Psoas muscle (tissue), 8 donors: ENCODE measurements around the gene SAPCD2. TPM values are rescaled to one million over a fixed set of nuclear protein-coding genes. Genes with fewer than 3 reads are reported as not detected.
A peak's percentile ranks its signal among the peaks of the same experiment; 100 is the strongest.

ENCODE experiments used
- ATAC-seq, 4 donors: fragments of 200-7000 bp; cut with Tn5 transposase; one replicate each; pipeline ENCODE4 v1.9.1; 2020; ENCODE audit warnings: moderate library complexity in 3 of 4, mild to moderate bottlenecking in 2 of 4
- DNase-seq, 2 donors: peaks; one replicate each; pipeline ENCODE4 v3.0.0-alpha.2; 2020
- H3K27ac ChIP-seq: fragments of 200-600 bp; one replicate; pipeline ENCODE4 v1.8.0; 2022
- H3K27me3 ChIP-seq, 3 donors: fragments of 200-600 bp in 1 of 3; one replicate each; pipeline versions ENCODE4 v1.6.1 to v1.8.0; 2013 to 2022; ENCODE audit warnings: low read length in 2 of 3, mild to moderate bottlenecking in 2 of 3, moderate library complexity in 1 of 3; ENCODE audit not compliant: insufficient read depth in 3 of 3
- H3K36me3 ChIP-seq, 2 donors: fragments of 200-600 bp in 1 of 2; one replicate each; pipeline versions ENCODE4 v1.6.1 to v1.8.0; 2013 to 2022; ENCODE audit warnings: low read depth in 1 of 2, mild to moderate bottlenecking in 1 of 2, moderate library complexity in 1 of 2; ENCODE audit not compliant: insufficient read depth in 1 of 2
- H3K4me1 ChIP-seq: fragments of 200-600 bp; one replicate; pipeline ENCODE4 v1.8.0; 2022
- H3K4me3 ChIP-seq: fragments of 200-600 bp; one replicate; pipeline ENCODE4 v1.8.0; 2022; ENCODE audit warnings: mild to moderate bottlenecking
- H3K9me3 ChIP-seq: fragments of 200-600 bp; one replicate; pipeline ENCODE4 v1.8.0; 2022
- WGBS, 3 donors: extraction: QIAGEN DNeasy Blood & Tissue Kit; methylation state at CpG; one replicate each; pipeline versions ENCODE4 v1.1.6 to v1.1.7; 2013; 5-methylcytosine and 5-hydroxymethylcytosine counted together
- intact Hi-C, 2 donors: fragments of 100-400 bp; cut with DNase I; formaldehyde crosslinking; loops; one replicate each; pipeline versions ENCODE4 v1.11.0 to v1.14.2; 2022
- polyA plus RNA-seq, 3 donors: library from polyadenylated mRNA; stranded (reverse); fragments of 200-250 nt; gene quantifications; one replicate each; pipeline ENCODE4 v1.2.3, GENCODE V29; 2013
- total RNA-seq, 4 donors: library from RNA; stranded (reverse); fragmentation: NEBNext Ultra II Directional in 2 of 4; extraction: Animal tissue kit (Norgen Biotek cat#: 25700) in 2 of 4; gene quantifications; one replicate each; pipeline versions ENCODE4 v1.2.1 to v1.2.4, GENCODE V29; 2021 to 2023
- TF ChIP-seq, protein P1 (sequence below): fragments of 200-600 bp; IDR thresholded peaks from one replicate; pipeline ENCODE4 v1.8.0; 2022; ENCODE audit warnings: antibody characterized with exemption
- donor health status: healthy with polysubstance abuse.
- donor health status: DM: no; HTN: no; CAD: no; lungs with moderate emphysema.
- donor health status: Bipolar disorder and iron deficiency.
- donor health status: healthy.
- donor health status: DM: yes; HTN: yes; CAD: no.
- donor health status: DM: no; HTN: no; CAD: no.
- donor health status: DM: no; HTN: no; CAD: no.
- donor health status: DM: yes; HTN: yes; CAD: no.

SAPCD2 gene
- total and polyA plus RNA-seq, 7 donors = 0.10 to 0.22 (median 0.15) TPM; not detected in 1

DNA sequence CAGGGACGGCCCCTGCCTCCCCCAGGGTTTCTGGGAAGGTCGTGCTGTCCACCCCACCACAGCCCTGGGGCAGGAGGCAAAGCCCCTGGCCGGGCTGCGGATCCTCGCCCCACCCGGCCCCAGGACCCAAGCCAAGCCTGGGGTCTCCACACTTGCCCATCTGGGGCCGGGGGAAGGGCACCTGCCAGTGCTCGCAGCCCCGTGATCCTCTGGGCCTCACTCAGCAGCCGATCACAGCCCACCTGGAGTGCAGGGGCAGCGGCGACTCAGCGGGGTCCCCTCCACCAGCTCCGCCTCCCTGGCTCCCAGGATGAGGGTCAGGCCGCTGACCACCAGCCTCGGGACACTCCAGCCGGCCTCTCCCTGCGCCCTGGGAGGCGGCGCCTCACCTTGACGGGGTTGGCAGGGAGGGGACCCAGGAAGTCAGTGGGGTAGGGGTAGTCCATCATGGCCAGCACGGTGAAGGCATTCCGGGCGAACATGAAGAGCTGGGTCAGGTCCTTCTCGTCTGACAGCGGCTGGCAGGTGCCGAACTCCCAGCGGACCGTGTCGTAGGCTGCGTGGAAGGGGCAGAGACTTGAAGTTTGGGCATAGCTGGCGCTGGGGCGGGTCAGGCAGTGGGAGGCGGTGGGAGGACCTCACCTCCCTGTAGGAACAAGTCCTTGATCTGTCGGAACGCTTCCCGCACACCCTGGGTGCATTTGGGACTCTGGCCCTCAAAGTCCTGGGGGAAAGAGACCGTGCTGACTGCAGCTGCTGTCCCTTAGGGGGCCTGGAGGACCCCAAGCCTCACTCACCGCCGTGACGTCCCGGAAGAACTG is 42.4 kb upstream of the SAPCD2 start:
- 92 to 95% (median 93%) methylated on average over 40 to 42 of the region's 42 CpGs for WGBS, 3 donors
- no peak for ATAC-seq

GRCh38 chr9:137111788-137112563 is 41.6 kb upstream of the SAPCD2 start:
- no peaks in the 10 kb centered on the region for H3K27me3 ChIP-seq
- ATAC-seq (no peak), DNase-seq (peak in 1 of 2 donors; percentile 55)
- WGBS, 3 donors = 87 to 92% (median 89%) methylated on average over 25 to 35 of the region's 35 CpGs
- peaks cover 5% of the 10 kb centered on the region for H3K4me1 ChIP-seq
- no peak overlapping the region for H3K4me3 ChIP-seq
- H3K36me3 ChIP-seq = peaks cover 0 to 58% of the 10 kb centered on the region in 2 donors
- TF ChIP-seq, protein P1, sequence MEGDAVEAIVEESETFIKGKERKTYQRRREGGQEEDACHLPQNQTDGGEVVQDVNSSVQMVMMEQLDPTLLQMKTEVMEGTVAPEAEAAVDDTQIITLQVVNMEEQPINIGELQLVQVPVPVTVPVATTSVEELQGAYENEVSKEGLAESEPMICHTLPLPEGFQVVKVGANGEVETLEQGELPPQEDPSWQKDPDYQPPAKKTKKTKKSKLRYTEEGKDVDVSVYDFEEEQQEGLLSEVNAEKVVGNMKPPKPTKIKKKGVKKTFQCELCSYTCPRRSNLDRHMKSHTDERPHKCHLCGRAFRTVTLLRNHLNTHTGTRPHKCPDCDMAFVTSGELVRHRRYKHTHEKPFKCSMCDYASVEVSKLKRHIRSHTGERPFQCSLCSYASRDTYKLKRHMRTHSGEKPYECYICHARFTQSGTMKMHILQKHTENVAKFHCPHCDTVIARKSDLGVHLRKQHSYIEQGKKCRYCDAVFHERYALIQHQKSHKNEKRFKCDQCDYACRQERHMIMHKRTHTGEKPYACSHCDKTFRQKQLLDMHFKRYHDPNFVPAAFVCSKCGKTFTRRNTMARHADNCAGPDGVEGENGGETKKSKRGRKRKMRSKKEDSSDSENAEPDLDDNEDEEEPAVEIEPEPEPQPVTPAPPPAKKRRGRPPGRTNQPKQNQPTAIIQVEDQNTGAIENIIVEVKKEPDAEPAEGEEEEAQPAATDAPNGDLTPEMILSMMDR = no peak
- intact Hi-C loops = no loop called here
- no peak overlapping the region for H3K27ac ChIP-seq
- no peaks in the 10 kb centered on the region for H3K9me3 ChIP-seq

More for the DNA sequence above, 42.4 kb upstream of the SAPCD2 start:
- Histone ChIP-seq H3K4me1 (peaks cover 5% of the 10 kb centered on the region), H3K36me3 (peaks cover 0 to 50% of the 10 kb centered on the region in 2 donors), H3K4me3 (no peak overlapping the region), H3K27ac (no peak overlapping the region), H3K9me3 (no peaks in the 10 kb centered on the region), H3K27me3 (no peaks in the 10 kb centered on the region)
- intact Hi-C loops = no loop called here
- TF ChIP-seq, protein P1 = no peak
- DNase-seq = peak in 1 of 2 donors; percentile 55

- Histone ChIP-seq H3K27me3 (no peaks in the 10 kb centered on the region), H3K4me3 (no peak overlapping the region), H3K9me3 (no peaks in the 10 kb centered on the region), H3K4me1 (peaks cover 5% of the 10 kb centered on the region), H3K27ac (no peak overlapping the region), H3K36me3 (peaks cover 0 to 66% of the 10 kb centered on the region in 2 donors)
- TF ChIP-seq, protein P1 = no peak
- WGBS, 3 donors = 85 to 88% (median 85%) methylated on average over 26 to 28 of the region's 28 CpGs
- DNase-seq (no peak), ATAC-seq (no peak)
- intact Hi-C loops = no loop called here
These were observed 40.8 kb upstream of the SAPCD2 start for GRCh38 chr9:137110911-137111787.

DNA sequence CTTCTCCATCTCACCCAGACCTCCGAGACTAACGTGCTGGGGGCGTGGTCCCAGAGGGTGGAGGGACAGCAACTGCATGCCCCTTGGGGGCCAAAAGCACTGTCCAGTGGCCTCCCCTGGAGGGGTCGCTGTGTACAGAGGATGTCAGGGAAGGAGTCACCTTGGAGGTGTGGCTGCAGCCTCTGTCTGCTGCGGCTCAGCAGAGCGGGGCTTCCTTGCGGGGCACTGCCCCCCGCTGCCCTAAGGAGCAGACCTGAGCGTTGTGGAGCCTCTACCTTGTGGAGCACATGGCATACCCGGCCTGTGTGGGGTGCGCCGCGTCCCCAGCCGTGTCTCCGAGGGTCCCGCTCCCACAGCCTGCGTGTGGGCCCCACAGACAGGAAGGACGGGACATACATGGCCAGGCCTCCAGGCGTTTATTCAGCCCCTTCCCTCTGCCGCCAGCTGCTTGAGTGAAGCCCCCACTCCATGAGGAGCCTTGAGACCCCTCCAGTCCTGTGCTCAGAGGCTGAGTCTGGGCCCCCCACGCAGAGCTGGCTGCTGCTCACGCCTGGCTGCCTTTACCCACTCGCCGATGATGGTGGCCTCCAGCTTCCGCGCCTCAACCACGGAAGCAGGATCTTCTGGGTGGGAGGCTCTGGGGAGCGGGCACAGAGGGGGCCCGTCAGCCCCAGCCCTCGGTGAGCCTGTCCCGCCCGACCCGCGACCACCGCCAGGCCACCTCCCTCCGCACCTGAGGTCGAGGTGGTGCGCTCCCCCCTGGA is 40.0 kb upstream of the SAPCD2 start:
- peaks cover 5% of the 10 kb centered on the region for H3K4me1 ChIP-seq
- H3K27ac ChIP-seq = no peak overlapping the region
- peak in 1 of 2 donors; percentile 49 for DNase-seq
- no peaks in the 10 kb centered on the region for H3K9me3 ChIP-seq
- peaks cover 0 to 75% of the 10 kb centered on the region in 2 donors for H3K36me3 ChIP-seq
- 85 to 92% (median 88%) methylated on average over 37 to 38 of the region's 38 CpGs for WGBS, 3 donors
- H3K27me3 ChIP-seq = no peaks in the 10 kb centered on the region
- H3K4me3 ChIP-seq = no peak overlapping the region
- intact Hi-C loops = no loop called here
- ATAC-seq = no peak
- TF ChIP-seq, protein P1 = no peak
